Motor neuron (in vitro differentiated cells): ENCODE results near the gene FBXO40. TPM values are rescaled to one million over a fixed set of nuclear protein-coding genes. Genes with fewer than 3 reads are reported as not detected.
A peak's percentile ranks its signal among the peaks of the same experiment; 100 is the strongest.

Experiments
- ATAC-seq, 8 experiments: fragments of 200-7000 bp; cut with Tn5 transposase; replicated peaks in 6 of 8; 2 replicates each; pipeline ENCODE4 v1.8.0; 2021; ENCODE audit warnings: mild to moderate bottlenecking in 8 of 8, moderate library complexity in 8 of 8
- H3K27ac ChIP-seq, 2 donors: fragments of 250-450 bp; sonication (Bioruptor Pico); 2 replicates each; pipeline ENCODE4 v1.9.0; 2021; ENCODE audit warnings: antibody characterized with exemption in 2 of 2, mild to moderate bottlenecking in 2 of 2, moderate library complexity in 1 of 2
- H3K4me1 ChIP-seq, 2 donors: fragments of 250-450 bp; sonication (Bioruptor Pico); replicated peaks in 1 of 2; 2 replicates each; pipeline ENCODE4 v1.6.1; 2021; ENCODE audit warnings: antibody characterized with exemption in 2 of 2, mild to moderate bottlenecking in 2 of 2, moderate library complexity in 1 of 2
- H3K4me3 ChIP-seq, 5 donors: fragments of 250-450 bp; sonication (Bioruptor Pico); 2 replicates each; pipeline ENCODE4 v1.9.0; 2021; ENCODE audit warnings: antibody characterized with exemption in 5 of 5, mild to moderate bottlenecking in 5 of 5, moderate library complexity in 4 of 5
- WGBS, 10 experiments: fragments of 450-650 bp; shearing (Covaris generic); methylation state at CpG; one replicate each; pipeline ENCODE4 v1.0.0; 2022; 5-methylcytosine and 5-hydroxymethylcytosine counted together
- in situ Hi-C, 9 experiments: fragments of 400-800 bp; cut with MboI; loops; one replicate each; pipeline ENCODE4 v1.15.0; 2021; ENCODE audit warnings: low sequenced_read_pairs in 9 of 9, low pct_unique_long_range_greater_than_20kb in 2 of 9; ENCODE audit not compliant: unreplicated experiment in 9 of 9
- total RNA-seq, 8 experiments: library from RNA; unstranded; fragments of 300-600 nt; gene quantifications; 2 replicates each; pipeline versions ENCODE4 v1.2.3 to v1.2.4, GENCODE V29; 2022

The FBXO40 gene
- total RNA-seq, 8 experiments from 2014 or later, result 0.04 to 0.33 (median 0.17) TPM

- H3K27ac ChIP-seq, result no peak overlapping the region
- H3K4me1 ChIP-seq, result no peaks in the 10 kb centered on the region
- WGBS, 10 experiments, result 60 to 100% (median 86%) methylated on average over 1 to 6 of the region's 6 CpGs
Observed at GRCh38 chr3:121658716-121659435, 65.7 kb downstream of the FBXO40 start.

GRCh38 chr3:121659586-121659985, 66.4 kb downstream of the FBXO40 start:
- Histone ChIP-seq H3K27ac (no peak overlapping the region), H3K4me1 (no peaks in the 10 kb centered on the region), H3K4me3 (no peak overlapping the region)
- WGBS, 10 experiments, result 95 to 100% (median 100%) methylated on average over 1 to 3 of the region's 3 CpGs; no CpG with 5 or more reads in 4 of the 10 experiments
- ATAC-seq, result no peak
- in situ Hi-C loops, result no loop called here

More at GRCh38 chr3:121658716-121659435, 65.7 kb downstream of the FBXO40 start:
- no peak overlapping the region for H3K4me3 ChIP-seq
- no peak for ATAC-seq
- in situ Hi-C loops, result no loop called here

- ATAC-seq, result peak in 3 of 8 experiments; percentile 32 to 83 (median 46)
- H3K4me3 ChIP-seq, result no peak within 1 kb of the TSS
- 17 to 100% (median 94%) methylated on average over 3 to 8 of the region's 9 CpGs; no CpG with 5 or more reads in 3 of the 10 experiments for WGBS, 10 experiments
- in situ Hi-C loops, result no loop called here
- no peak within 1 kb of the TSS for H3K27ac ChIP-seq
- no peaks in the 10 kb centered on the region for H3K4me1 ChIP-seq
Observed at GRCh38 chr3:121660356-121661171, 67.4 kb downstream of the FBXO40 start, which contains the start of gene HCLS1. Gene HCLS1 (minus strand): TSS chr3:121660903. CDS start chr3:121658347, 2,556 bp downstream.

- no peak for ATAC-seq
- H3K4me1 ChIP-seq, result no peaks in the 10 kb centered on the region
- in situ Hi-C loops, result no loop called here
Observed at GRCh38 chr3:121661376-121661775, 68.2 kb downstream of the FBXO40 start.

GRCh38 chr3:121662742-121663141, 69.6 kb downstream of the FBXO40 start:
- Histone ChIP-seq H3K4me3 (no peak overlapping the region), H3K27ac (no peak overlapping the region), H3K4me1 (no peaks in the 10 kb centered on the region)
- ATAC-seq, result no peak
- in situ Hi-C loops, result no loop called here

More at GRCh38 chr3:121661376-121661775, 68.2 kb downstream of the FBXO40 start:
- Histone ChIP-seq H3K27ac (no peak overlapping the region), H3K4me3 (no peak overlapping the region)
- WGBS, 10 experiments, result 70 to 100% (median 95%) methylated on average over 1 to 5 of the region's 6 CpGs

GRCh38 chr3:121663171-121663847, 70.1 kb downstream of the FBXO40 start:
- Histone ChIP-seq H3K4me3 (no peak overlapping the region), H3K4me1 (no peaks in the 10 kb centered on the region), H3K27ac (no peak overlapping the region)
- no peak for ATAC-seq
- WGBS, 10 experiments, result 14 to 100% (median 70%) methylated on average over 1 to 2 of the region's 2 CpGs; no CpG with 5 or more reads in 2 of the 10 experiments
- in situ Hi-C loops, result no loop called here

- no peaks in the 10 kb centered on the region for H3K4me1 ChIP-seq
- H3K4me3 ChIP-seq, result no peak overlapping the region
- ATAC-seq, result no peak
- in situ Hi-C loops, result no loop called here
- WGBS, 10 experiments, result 60 to 90% (median 75%) methylated on average over 1 to 2 of the region's 2 CpGs
- no peak overlapping the region for H3K27ac ChIP-seq
Observed at GRCh38 chr3:121665488-121665887, 72.3 kb downstream of the FBXO40 start.

- Histone ChIP-seq H3K4me1 (no peaks in the 10 kb centered on the region), H3K27ac (no peak overlapping the region), H3K4me3 (no peak overlapping the region)
- WGBS, 10 experiments, result 80 to 95% (median 85%) methylated on average over 1 to 4 of the region's 4 CpGs; no CpG with 5 or more reads in 1 of the 10 experiments
- no peak for ATAC-seq
- in situ Hi-C loops, result no loop called here
Observed at GRCh38 chr3:121667333-121667732, 74.2 kb downstream of the FBXO40 start.

GRCh38 chr3:121670676-121671075, 77.5 kb downstream of the FBXO40 start:
- ATAC-seq, result no peak
- no peaks in the 10 kb centered on the region for H3K4me1 ChIP-seq
- in situ Hi-C loops, result no loop called here
- no peak overlapping the region for H3K27ac ChIP-seq
- H3K4me3 ChIP-seq, result no peak overlapping the region

- no peak for ATAC-seq
- 80 to 100% (median 97%) methylated on average over 1 to 2 of the region's 2 CpGs; no CpG with 5 or more reads in 1 of the 10 experiments for WGBS, 10 experiments
- Histone ChIP-seq H3K27ac (no peak overlapping the region), H3K4me1 (no peaks in the 10 kb centered on the region), H3K4me3 (no peak overlapping the region)
- in situ Hi-C loops, result no loop called here
Observed at GRCh38 chr3:121677141-121677540, 84.0 kb downstream of the FBXO40 start.

Other genes starting within 250 kb of the FBXO40 start
- 1 to 10 TPM in 4 of 8 experiments, under 1 TPM in 4; 0.21 to 9.3 (median 0.99) TPM for gene POLQ, start 47.4 kb upstream of the FBXO40 start, total RNA-seq
- not detected for gene ARGFX, start 25.4 kb upstream of the FBXO40 start, total RNA-seq
- gene HCLS1, start 67.5 kb downstream of the FBXO40 start, total RNA-seq, result 10 to 100 TPM in 1 of 8 experiments, 1 to 10 TPM in 3, under 1 TPM in 4; 0.16 to 44.9 (median 1.1) TPM
- 10 to 100 TPM; 36.4 to 72.5 (median 55.4) TPM for gene GOLGB1, start 156.4 kb downstream of the FBXO40 start, total RNA-seq
- 10 to 100 TPM; 20.0 to 46.6 (median 36.4) TPM for gene IQCB1, start 241.7 kb downstream of the FBXO40 start, total RNA-seq
- gene EAF2, start 241.8 kb downstream of the FBXO40 start, total RNA-seq, result 10 to 100 TPM in 3 of 8 experiments, 1 to 10 TPM in 5; 2.2 to 13.2 (median 6.5) TPM